Endothelial cell of hepatic sinusoid (primary cell): ENCODE data around the gene GMEB1.
"Not testable (repeated sequence)": the region's sequence is repeated elsewhere in the genome, so short reads cannot be mapped to it uniquely, and the experiment has no call there.

ENCODE experiments used
- in situ Hi-C: cut with HindIII; loops from 2 replicates; pipeline ENCODE4 v1.10.0; 2017; ENCODE audit warnings: low sequenced_read_pairs

GMEB1 gene

DNA sequence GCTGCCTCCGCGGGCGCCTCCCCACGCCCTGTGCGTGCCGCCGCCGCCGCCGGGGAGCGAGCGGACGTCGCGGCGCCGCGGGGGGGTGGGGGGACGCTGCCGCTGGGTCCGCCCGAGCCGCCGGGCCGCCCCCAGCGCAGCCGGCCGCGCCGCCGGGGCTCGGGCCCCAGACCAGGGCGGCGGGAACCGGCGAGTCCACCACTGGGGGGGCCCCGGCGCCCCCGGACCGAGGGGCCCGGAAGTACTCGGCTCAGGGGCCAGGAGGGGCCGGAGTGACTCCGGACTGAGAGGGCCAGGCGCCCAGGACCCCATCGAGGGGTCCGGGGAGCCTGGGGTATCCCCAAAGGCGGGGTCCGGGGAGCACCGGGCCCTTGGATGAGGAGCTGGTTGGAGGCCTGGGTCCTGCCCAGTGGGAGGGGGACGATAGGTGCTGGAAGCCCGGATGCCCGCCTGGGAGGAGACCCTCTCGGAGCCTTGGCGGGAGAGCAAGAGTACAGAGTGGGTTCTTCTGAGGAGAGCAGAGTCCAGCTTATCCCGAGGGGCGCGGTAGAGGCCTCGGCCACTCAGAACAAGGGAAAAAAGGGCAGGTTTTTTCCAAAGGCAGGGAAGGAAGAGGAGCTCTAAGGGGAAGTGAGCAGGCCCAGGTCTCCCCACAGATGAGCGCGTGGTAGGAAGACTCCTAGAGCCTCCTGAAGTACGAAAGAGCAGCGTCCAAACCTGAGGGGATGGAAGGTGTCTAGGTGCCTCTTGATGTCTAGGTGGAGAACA is 556 bp downstream of the GMEB1 start:
- in situ Hi-C loops = no loop called here

DNA sequence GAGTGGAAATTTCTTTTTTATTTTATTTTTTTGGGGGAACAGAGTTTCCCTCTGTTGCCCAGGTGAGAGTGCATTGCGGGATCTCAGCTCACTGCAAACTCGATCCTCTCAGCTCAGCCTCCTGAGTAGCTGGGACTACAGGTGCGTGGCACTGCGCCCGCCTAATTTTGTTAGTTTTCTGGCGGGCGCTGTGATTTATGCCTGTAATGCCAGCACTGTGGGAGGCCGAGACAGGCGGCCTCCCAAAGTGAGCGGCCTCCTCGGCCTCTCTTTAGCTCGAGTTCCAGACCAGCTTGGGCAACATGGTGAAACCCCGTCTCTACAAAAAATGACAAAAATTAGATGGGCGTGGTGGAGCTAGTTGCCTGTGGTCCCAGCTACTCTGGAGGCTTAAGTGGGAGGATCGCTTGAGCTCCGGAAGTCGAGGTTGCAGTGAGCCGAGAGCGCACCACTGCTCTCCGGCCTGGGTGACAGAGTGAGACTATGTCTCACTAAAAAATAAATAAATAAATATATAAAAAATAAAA is 2.7 kb downstream of the GMEB1 start:
- in situ Hi-C loops = no loop called here

DNA sequence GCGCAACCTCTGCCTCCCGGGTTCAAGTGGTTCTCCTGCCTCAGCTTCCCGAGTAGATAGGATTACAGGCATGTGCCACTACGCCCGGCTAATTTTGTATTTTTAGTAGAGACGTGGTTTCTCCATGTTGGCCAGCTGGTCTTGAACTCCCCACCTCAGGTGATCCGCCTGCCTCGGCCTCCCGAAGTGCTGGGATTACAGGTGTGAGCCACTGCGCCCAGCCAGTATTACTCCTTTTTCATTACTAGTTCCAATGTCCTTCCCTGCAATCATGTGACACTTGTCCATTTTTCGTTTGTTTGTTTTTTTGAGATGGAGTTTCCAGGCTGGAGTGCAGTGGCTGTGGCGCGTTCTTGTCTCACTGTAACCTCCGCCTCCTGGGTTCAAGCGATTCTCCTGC is 4.4 kb downstream of the GMEB1 start:
- in situ Hi-C loops = not testable (repeated sequence)

DNA sequence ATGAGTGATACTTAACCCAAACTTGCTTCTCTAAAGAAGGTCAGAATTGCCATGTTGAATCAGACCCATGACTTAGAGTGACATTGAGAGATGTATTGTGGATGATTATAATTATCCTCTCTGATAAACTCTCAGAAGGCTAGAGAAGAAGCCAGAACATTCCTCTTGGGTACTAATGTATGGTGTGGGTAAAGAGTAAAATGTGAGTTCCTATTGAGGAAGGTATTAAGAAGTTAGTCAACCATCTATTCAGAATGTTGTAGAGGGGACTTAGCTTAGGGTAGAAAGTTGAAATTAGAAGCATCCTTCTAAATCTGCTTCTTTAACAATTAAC is 7.3 kb downstream of the GMEB1 start:
- in situ Hi-C loops = no loop called here

DNA sequence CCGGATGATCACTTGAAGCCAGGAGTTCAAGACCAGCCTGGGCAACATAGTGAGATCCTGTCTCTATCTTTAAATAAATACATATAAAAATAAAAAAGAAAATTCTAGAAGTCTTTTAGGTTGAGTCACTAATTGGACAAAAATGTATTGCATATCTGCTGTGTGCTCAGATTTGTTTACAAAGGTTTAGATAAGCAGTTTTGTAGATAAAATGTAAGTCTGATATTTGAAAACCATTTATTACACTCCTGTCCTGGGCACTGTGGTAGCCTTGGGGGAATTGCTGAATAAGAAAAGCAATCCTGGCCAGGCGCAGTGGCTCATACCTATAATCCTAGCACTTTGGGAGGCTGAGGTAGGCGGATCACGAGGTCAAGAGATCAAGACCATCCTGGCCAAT is 11.6 kb downstream of the GMEB1 start:
- in situ Hi-C loops = no loop called here

DNA sequence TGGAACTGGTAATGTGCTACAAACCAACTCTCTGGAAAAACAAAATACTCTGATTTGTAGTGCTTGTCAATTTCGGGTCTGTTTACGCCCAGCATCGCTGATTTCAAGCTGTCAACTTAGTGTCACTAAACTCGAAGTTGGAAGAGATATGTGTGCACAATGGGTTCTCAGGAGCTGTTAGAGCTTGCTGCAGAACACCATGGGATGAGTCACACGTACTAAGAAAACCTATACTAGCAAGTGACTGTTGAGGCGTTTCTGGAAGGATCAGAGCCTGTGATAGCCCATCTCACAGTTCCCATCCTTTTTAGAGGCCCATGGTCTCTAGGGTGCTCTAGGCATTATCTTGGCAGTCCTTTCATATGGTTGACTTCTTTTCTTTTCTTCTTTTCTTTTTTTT is 14.3 kb downstream of the GMEB1 start:
- in situ Hi-C loops = no loop called here

DNA sequence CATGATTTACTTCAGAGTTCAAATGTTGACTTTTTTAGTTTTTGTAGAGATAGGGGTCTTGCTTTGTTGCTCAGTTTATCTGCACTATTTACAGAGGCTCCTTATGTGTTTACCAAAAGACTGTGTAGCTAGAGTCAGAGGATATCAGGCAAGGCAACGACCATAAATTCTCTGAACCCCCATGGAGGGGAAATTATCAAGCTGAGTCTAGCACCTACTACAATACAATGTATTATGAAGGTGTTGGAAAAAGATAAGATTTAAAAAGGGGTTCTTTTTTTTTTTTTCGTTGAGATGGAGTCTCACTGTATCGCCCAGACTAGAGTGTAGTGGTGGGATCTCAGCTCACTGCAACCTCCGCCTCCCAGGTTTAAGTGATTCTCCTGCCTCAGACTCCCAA is 16.4 kb downstream of the GMEB1 start:
- in situ Hi-C loops = no loop called here

DNA sequence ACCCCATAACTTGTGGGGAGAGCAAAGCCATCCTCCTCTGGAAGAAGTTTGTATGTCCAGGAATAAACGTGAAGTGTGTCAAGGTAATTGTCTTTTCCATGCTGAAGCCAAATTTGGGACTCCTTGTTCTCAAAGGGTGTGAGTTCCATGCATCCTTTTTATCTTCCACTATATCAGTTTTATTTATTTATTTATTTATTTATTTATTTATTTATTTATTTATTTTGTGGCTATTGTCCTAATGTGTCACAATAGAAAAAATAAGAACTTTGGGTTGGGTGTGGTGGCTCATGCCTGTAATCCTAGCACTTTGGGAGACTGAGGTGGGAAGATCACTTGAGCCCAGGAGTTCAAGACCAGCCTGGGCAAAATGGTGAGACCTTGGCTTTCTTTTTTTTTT is 23.0 kb downstream of the GMEB1 start:
- in situ Hi-C loops = not testable (repeated sequence)

DNA sequence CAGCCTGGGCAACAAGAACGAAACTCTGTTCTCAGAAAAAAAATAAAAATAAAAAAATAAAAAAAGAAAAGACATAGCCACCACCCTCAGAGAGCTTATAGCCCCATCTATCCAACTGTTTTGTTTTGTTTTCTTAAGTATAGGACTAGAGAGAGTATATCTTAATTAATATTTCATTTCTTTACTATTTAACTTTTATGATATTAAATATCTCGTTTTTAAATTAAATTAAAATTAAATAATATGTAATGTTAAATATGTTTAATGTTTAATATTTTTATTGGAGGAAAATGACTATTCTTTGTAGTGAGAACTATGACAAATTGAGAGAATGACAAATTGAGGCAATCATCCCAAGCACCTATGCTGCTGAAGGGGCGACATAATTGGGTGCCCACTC is 35.0 kb downstream of the GMEB1 start:
- in situ Hi-C loops = loop anchor here (10.0 kb wide), 1 partner anchor 99 kb away; no protein-coding TSS in a partner anchor

DNA sequence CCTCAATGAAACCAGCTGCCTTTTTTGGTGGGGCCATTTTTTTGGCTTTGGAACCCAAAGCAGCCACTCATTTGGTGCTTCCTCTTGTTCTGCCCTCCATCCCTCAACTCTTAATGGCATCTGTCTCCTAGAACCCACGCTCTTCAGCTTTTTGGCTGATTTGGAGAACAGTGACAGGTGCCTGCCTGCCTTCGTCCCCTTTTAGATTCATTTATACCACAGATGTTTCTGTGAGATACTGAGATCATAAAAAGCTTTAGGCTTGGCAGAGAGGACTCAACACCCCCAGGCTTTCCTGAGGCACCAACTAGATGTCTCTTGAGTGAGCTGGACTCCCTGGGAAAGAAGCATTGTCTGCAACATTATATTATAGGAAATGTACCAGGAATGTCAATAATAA is 47.8 kb downstream of the GMEB1 start:
- in situ Hi-C loops = no loop called here

DNA sequence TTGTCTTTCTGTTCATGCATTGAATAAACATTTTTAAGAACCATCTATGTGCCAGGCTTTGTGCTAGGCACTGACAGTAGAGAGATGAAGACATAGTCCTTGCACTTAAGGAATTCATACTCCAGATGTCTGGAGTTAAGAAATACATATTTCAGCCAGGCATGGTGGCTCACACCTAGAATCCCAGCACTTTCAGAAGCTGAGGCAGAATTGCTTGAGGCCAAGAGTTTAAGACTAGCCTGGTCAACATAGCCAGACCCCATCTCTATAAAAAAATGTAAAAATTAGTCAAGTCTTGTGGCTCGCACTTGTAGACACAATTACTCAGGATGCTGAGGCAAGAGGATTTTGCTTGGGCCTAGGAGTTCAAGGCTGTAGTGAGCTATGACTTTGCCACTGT is 49.6 kb downstream of the GMEB1 start:
- in situ Hi-C loops = no loop called here

DNA sequence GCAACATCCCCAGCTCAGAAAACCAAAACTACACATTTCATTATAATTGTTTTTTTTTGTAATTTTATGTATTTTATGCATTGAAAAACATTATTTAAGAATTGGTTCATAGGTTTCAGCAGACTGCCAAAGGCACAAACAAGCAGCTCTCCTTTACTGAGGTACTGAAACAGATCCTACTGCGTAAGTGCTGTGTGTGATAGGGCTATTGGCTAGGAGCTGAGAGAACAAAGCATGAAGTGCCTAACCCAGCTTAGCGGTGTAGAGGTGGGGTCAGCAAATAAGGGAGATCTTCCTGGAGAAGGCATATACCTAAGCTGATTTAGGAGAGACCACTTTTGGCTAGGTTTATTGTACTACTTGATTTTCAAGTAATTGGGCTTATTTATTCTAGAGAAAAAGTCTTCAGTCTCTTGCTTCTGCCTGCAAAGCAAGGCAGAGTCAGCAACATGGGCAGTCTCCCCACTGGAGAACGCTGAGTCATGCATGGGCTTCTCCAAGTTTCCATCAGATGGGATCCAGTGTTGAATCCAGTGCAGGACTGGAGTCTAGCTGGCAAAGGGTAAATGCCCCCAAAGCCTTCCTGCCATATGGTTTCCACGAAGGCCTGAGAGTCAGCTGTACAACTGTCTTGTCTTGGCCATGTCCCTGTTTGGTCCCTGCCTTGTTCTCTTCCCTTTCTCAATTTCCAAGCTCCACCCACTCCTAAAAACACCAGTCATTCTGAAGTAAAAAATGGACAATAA is 50.2 kb downstream of the GMEB1 start:
- in situ Hi-C loops = no loop called here

DNA sequence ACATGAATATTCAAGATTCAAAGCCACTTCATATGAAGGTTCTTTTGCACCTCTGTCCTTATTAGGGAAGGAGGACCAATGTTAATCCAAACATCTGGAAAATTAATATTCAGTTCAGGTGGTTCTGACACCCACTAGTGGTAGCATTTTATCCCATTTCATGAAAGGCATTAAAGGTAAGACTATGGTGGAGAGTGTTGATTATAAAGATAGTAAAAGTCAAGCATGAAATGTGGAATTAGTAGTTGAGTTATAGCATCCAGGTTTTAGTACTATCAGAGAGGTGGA is 50.7 kb downstream of the GMEB1 start:
- in situ Hi-C loops = no loop called here

DNA sequence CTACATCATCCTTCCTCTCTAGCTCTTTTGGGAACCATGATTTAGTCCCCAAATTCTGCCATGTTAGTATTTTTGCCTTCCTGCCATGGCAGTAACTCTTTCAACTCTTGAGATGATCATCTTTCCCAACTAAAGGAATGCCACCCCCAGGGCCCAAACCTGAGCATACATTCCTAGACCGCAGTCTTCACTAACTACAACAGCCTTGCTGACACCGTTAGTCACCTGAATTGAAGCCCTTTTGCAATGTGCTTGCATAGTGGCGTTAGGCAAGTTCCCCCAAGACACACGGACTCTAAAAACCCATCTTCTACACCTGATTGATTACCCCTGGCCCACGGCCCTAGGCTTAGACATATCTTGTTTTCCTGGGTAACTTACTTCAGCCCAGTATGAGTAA is 51.8 kb downstream of the GMEB1 start:
- in situ Hi-C loops = no loop called here

DNA sequence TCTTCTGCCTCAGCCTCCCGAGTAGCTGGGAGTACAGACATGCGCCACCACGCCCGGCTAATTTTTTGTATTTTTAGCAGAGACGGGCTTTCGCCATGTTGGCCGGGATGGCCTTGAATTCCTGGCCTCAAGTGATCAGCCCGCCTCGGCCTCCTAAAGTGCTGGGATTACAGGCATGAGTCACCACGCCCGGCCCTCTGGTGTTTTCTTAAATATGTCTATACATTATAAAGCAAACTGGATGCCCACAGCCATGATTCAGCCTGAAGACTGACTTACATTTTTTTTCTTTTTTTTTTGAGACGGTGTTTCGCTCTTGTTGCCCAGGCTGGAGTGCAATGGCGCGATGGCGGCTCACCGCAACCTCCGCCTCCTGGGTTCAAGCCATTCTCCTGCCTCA is 53.3 kb downstream of the GMEB1 start:
- in situ Hi-C loops = not testable (repeated sequence)

DNA sequence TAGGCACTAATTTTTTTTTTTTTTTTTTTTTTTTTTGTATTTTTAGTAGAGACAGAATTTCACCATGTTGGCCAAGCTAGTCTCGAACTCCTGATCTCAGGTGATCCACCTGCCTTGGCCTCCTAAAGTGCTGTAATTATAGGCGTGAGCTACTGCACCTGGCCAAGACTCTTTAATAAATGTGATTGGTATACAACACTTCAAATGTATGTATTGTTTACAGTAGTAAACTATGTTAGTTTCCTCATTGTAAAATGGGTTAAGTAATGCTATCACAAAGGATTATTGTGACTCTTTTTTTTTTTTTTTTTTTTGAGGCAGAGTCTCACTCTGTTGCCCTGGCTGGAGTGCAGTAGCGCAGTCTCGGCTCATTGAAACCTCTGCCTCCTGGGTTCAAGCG is 56.8 kb downstream of the GMEB1 start:
- in situ Hi-C loops = not testable (repeated sequence)

DNA sequence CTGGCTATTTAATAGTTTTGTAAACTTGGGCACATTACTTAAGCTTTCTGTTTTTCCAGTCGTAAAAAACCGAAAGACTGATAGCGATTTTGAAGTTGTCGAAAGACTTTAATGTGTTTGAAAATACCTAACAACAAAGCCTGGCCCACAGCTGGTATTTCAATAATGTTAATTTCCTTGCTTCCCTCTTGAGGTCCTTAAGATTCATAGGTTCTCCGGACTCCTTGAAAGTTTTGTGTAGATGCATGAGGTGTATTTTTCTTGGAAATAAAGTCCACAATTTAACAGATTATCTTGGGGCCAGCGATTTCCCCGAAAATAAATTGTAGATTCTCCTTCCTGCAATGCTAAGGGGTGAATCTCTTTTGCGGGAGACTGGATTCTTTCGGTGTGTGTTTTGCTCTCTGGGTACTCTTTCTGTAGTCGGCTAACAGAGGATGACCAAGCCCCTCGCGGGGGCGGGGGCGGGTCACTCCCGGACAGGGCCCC is 67.4 kb downstream of the GMEB1 start:
- in situ Hi-C loops = no loop called here

DNA sequence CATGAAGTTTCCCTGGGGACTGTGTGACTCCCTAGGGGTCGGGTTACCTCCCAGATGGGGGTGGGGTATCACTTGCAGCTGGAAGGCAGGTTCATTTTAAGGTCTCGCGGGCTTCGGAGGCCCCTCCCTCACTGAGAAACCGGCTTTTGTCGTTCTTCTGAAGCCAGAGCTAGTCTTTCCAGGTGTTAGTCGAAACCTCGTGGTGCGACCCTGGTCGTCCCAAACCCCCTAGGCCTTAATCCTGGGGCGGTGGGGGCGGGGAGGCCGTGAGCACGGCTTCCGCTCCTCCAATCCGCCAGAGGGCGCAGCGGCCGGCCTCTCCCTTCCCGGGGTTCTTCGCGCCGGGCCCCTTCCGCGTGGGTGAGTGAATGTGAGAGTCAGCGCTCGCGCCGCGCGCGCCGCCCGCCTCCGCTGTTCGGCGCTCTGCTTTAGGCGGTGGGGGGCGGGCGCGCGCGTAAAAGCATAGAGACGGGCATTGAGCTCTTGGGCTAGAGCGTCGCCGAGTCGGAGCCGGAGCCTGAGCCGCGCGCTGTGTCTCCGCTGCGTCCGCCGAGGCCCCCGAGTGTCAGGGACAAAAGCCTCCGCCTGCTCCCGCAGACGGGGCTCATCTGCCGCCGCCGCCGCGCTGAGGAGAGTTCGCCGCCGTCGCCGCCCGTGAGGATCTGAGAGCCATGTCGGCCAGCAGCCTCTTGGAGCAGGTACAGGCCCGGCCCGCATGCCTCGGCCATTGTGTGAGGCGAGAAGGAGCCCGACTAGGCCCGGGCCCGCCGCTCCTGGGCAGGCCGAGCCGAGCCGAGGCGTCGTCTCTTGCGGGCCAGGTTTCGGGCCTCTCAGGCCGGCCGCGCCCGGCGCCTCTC is 68.1 kb downstream of the GMEB1 start, which contains the start of gene YTHDF2:
Gene YTHDF2 (plus strand): TSS at position 491 of the 857 bp plus-strand sequence. CDS start 181 bp downstream, at position 672.
- in situ Hi-C loops = no loop called here

DNA sequence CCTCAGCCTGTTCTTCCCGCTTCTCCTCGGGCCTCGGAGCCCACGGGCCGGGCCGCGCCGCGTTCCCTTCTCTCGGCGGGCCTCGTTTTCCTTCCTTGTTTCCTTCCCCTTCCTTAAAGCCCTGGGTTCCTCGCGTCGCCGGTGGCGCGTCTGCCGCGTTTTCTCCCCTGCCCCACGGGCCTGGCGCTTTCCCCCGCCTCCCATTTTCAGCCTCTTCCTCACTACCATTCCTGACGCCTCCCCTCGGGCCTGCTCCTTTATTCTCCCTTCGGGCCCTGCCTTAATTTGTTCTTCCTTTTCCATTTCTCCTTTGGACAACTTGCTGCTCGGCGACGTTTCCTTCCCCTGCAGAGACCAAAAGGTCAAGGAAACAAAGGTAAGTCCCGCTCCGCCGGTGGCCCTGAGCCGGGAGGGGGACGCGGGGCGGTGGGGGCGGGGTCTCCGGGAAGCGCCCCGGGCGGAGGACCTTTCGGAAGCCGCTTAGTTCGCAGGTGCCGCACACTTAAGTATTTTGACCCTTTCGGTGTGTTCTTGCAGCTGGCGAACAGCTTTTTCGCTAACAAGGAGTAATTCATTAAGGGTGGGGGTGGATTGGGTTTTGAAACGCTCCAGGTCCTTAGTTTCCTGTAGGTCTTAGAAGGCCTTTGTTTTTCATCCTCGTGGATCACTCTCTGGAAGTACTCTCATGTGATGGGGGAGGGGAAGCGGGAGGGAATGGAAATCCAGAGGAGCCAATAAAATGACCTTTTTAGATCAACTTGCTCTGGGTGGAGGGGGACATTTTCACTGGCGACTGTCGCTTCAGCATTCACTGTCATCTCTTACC is 68.9 kb downstream of the GMEB1 start:
- in situ Hi-C loops = no loop called here

DNA sequence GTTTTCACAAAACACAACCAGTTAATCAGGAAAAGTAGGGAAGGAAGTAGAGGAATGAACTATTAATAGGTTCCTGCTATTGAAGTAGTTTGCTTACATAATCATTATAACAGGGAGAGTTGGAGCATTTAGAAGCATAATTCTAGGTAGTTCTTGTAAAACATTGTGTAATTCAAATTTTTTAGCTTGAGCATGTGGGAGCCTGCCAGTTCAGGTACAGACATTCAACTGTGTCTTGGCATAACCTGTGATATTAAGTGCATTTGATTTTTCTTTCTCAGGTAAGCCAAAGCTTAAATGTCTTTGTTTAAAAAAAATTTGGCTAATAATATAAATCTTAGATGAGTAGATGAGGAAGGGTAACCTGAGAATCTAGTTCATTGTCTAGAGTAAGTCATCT is 71.5 kb downstream of the GMEB1 start:
- in situ Hi-C loops = no loop called here
